Neural progenitor cell (in vitro differentiated cells): ENCODE measurements around the gene APOB. TPM values are rescaled to one million over a fixed set of nuclear protein-coding genes. Genes with fewer than 3 reads are reported as not detected.

ENCODE experiments used
- DNase-seq: peaks from one replicate; pipeline ENCODE4 v3.0.0-alpha.2; 2016; ENCODE audit warnings: low spot score
- H2AFZ ChIP-seq: fragments of 200-600 bp; sonication (generic); replicated peaks from 2 replicates; pipeline ENCODE4 v1.6.1; 2016; ENCODE audit warnings: antibody characterized with exemption
- H3F3A ChIP-seq: fragments of 200-600 bp; sonication (generic); 2 replicates; pipeline ENCODE4 v1.6.1; 2016; ENCODE audit warnings: antibody characterized with exemption, low read depth
- H3K27ac ChIP-seq: fragments of 200-600 bp; sonication (generic); 2 replicates; pipeline ENCODE4 v1.5.1; 2016; ENCODE audit warnings: mild to moderate bottlenecking
- H3K27me3 ChIP-seq: fragments of 200-600 bp; sonication (generic); 2 replicates; pipeline ENCODE4 v1.6.1; 2016; ENCODE audit warnings: mild to moderate bottlenecking, moderate library complexity
- H3K36me3 ChIP-seq: fragments of 200-600 bp; sonication (generic); 2 replicates; pipeline ENCODE4 v1.5.1; 2016
- H3K4me1 ChIP-seq: fragments of 200-600 bp; sonication (generic); 2 replicates; pipeline ENCODE4 v1.6.1; 2016; ENCODE audit warnings: mixed run types
- H3K4me2 ChIP-seq: fragments of 200-600 bp; sonication (generic); 2 replicates; pipeline ENCODE4 v1.6.1; 2016
- H3K4me3 ChIP-seq: fragments of 200-600 bp; sonication (generic); 2 replicates; pipeline ENCODE4 v1.5.1; 2016
- H3K79me2 ChIP-seq: fragments of 200-600 bp; sonication (generic); 2 replicates; pipeline ENCODE4 v1.6.1; 2016; ENCODE audit warnings: low read depth
- H3K9ac ChIP-seq: fragments of 200-600 bp; sonication (generic); 2 replicates; pipeline ENCODE4 v1.6.1; 2016
- H3K9me3 ChIP-seq: fragments of 200-600 bp; sonication (generic); 2 replicates; pipeline ENCODE4 v1.5.1; 2016; ENCODE audit warnings: low read depth
- H4K20me1 ChIP-seq: fragments of 200-600 bp; sonication (generic); 2 replicates; pipeline ENCODE4 v1.6.1; 2016; ENCODE audit warnings: low read depth
- H3K27ac Mint-ChIP-seq: 3 replicates; pipeline ENCODE4 v1.8.0; 2021; ENCODE audit warnings: mixed read lengths
- H3K27me3 Mint-ChIP-seq: 2 replicates; pipeline ENCODE4 v1.8.0; 2022; ENCODE audit warnings: low read depth, mild to moderate bottlenecking, inconsistent platforms, moderate library complexity, mixed read lengths; ENCODE audit not compliant: insufficient read depth
- H3K36me3 Mint-ChIP-seq: 3 replicates; pipeline ENCODE4 v1.8.0; 2021; ENCODE audit warnings: mixed read lengths
- H3K4me1 Mint-ChIP-seq: 3 replicates; pipeline ENCODE4 v1.8.0; 2021; ENCODE audit warnings: mixed read lengths
- H3K4me3 Mint-ChIP-seq: 3 replicates; pipeline ENCODE4 v1.8.0; 2021; ENCODE audit warnings: mild to moderate bottlenecking, moderate library complexity, mixed read lengths
- H3K9me3 Mint-ChIP-seq: 3 replicates; pipeline ENCODE4 v1.8.0; 2020; ENCODE audit warnings: mixed read lengths
- EZH2 ChIP-seq: fragments of 200-600 bp; sonication (generic); IDR thresholded peaks from 2 replicates; pipeline ENCODE4 v1.6.1; 2017; ENCODE audit warnings: antibody characterized with exemption, mild to moderate bottlenecking, moderate library complexity
- EZH2phosphoT487 ChIP-seq: fragments of 200-600 bp; sonication (generic); IDR thresholded peaks from 2 replicates; pipeline ENCODE4 v1.6.1; 2017; ENCODE audit warnings: antibody characterized with exemption
- total RNA-seq: library from RNA; depleted of rRNA; stranded (reverse); fragments of >200 nt; gene quantifications from 2 replicates; pipeline ENCODE4 v1.2.3, GENCODE V29; 2015; ENCODE audit warnings: low replicate concordance
- TF ChIP-seq, protein P1 (sequence below): fragments of 200-600 bp; sonication (generic); IDR thresholded peaks from 2 replicates; pipeline ENCODE4 v1.5.1; 2017; ENCODE audit warnings: antibody characterized with exemption, mild to moderate bottlenecking

Gene APOB
- total RNA-seq, 1 donor from 2014 or later: 0.47 TPM

GRCh38 chr2:21038403-21039073 is 5.3 kb downstream of the APOB start:
- no peaks in the 10 kb centered on the region for H3K36me3 ChIP-seq
- DNase-seq: no peak
- H3K27me3 ChIP-seq: no peaks in the 10 kb centered on the region
- no peaks in the 10 kb centered on the region for H3K79me2 ChIP-seq
- Mint-ChIP-seq H3K4me1 (peaks cover 7% of the 10 kb centered on the region), H3K36me3 (no peaks in the 10 kb centered on the region), H3K9me3 (peaks cover 3% of the 10 kb centered on the region), H3K27me3 (peaks cover 6% of the 10 kb centered on the region), H3K4me3 (no peak overlapping the region), H3K27ac (no peak overlapping the region)
- no peak overlapping the region for H3K9ac ChIP-seq
- peaks cover 6% of the 10 kb centered on the region for H3K4me1 ChIP-seq
- no peaks in the 10 kb centered on the region for H4K20me1 ChIP-seq
- H3F3A ChIP-seq: no peaks in the 10 kb centered on the region
- no peaks in the 10 kb centered on the region for H3K9me3 ChIP-seq
- no peak overlapping the region for H3K4me2 ChIP-seq
- H3K27ac ChIP-seq: no peak overlapping the region
- H3K4me3 ChIP-seq: no peak overlapping the region
- TF ChIP-seq EZH2 (no peak), EZH2phosphoT487 (no peak)
- TF ChIP-seq, protein P1, sequence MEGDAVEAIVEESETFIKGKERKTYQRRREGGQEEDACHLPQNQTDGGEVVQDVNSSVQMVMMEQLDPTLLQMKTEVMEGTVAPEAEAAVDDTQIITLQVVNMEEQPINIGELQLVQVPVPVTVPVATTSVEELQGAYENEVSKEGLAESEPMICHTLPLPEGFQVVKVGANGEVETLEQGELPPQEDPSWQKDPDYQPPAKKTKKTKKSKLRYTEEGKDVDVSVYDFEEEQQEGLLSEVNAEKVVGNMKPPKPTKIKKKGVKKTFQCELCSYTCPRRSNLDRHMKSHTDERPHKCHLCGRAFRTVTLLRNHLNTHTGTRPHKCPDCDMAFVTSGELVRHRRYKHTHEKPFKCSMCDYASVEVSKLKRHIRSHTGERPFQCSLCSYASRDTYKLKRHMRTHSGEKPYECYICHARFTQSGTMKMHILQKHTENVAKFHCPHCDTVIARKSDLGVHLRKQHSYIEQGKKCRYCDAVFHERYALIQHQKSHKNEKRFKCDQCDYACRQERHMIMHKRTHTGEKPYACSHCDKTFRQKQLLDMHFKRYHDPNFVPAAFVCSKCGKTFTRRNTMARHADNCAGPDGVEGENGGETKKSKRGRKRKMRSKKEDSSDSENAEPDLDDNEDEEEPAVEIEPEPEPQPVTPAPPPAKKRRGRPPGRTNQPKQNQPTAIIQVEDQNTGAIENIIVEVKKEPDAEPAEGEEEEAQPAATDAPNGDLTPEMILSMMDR: no peak
- H2AFZ ChIP-seq: no peak overlapping the region

DNA sequence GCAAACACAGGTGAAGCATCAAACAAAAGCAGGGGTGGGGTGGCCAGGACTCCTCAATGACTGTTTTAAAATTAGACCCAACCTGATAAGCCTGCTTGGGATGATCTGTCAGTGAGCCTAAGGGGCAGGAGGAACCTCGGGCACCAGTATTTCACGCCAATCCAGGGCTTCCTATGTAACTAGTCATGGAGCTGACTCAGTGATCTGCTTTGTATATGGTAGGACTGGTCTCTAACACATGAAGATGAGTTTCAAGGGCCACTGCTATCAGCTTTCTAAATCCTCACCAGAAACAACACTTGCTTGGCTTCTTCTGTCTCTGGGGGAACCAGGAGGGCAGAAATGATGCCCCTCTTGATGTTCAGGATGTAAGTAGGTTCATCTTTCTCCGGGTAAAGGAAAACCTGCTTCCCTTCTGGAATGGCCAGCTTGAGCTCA is 6.2 kb downstream of the APOB start:
- no peaks in the 10 kb centered on the region for H3K79me2 ChIP-seq
- H4K20me1 ChIP-seq: no peaks in the 10 kb centered on the region
- H3K4me2 ChIP-seq: no peak overlapping the region
- TF ChIP-seq EZH2phosphoT487 (no peak), EZH2 (no peak)
- TF ChIP-seq, protein P1: no peak
- H3K27ac Mint-ChIP-seq: no peak overlapping the region
- H3K36me3 ChIP-seq: no peaks in the 10 kb centered on the region
- peaks cover 2% of the 10 kb centered on the region for H3K4me1 Mint-ChIP-seq
- H2AFZ ChIP-seq: no peak overlapping the region
- peaks cover 3% of the 10 kb centered on the region for H3K27me3 Mint-ChIP-seq
- no peak for DNase-seq
- H3K9me3 Mint-ChIP-seq: peaks cover 3% of the 10 kb centered on the region
- H3K9me3 ChIP-seq: no peaks in the 10 kb centered on the region
- H3F3A ChIP-seq: no peaks in the 10 kb centered on the region
- no peak overlapping the region for H3K9ac ChIP-seq
- H3K27me3 ChIP-seq: no peaks in the 10 kb centered on the region
- no peak overlapping the region for H3K27ac ChIP-seq
- no peak overlapping the region for H3K4me3 Mint-ChIP-seq
- H3K4me3 ChIP-seq: no peak overlapping the region
- H3K36me3 Mint-ChIP-seq: no peaks in the 10 kb centered on the region
- no peaks in the 10 kb centered on the region for H3K4me1 ChIP-seq

- Histone ChIP-seq H4K20me1 (no peaks in the 10 kb centered on the region), H2AFZ (no peak overlapping the region), H3K4me2 (no peak overlapping the region), H3K27ac (no peak overlapping the region), H3K4me1 (no peaks in the 10 kb centered on the region), H3K36me3 (no peaks in the 10 kb centered on the region), H3K79me2 (no peaks in the 10 kb centered on the region), H3K9ac (no peak overlapping the region), H3F3A (no peaks in the 10 kb centered on the region), H3K4me3 (no peak overlapping the region), H3K9me3 (no peaks in the 10 kb centered on the region), H3K27me3 (no peaks in the 10 kb centered on the region)
- Mint-ChIP-seq H3K27ac (no peak overlapping the region), H3K36me3 (no peaks in the 10 kb centered on the region), H3K4me1 (no peaks in the 10 kb centered on the region), H3K4me3 (no peak overlapping the region), H3K27me3 (peaks cover 3% of the 10 kb centered on the region), H3K9me3 (peaks cover 3% of the 10 kb centered on the region)
- no peak for TF ChIP-seq EZH2
- TF ChIP-seq, protein P1: no peak
- no peak for TF ChIP-seq EZH2phosphoT487
- no peak for DNase-seq
These were observed 6.9 kb downstream of the APOB start for GRCh38 chr2:21036708-21037670.
